ENCODE data around the gene DPY19L1.
"Not testable (repeated sequence)": the region's sequence is repeated elsewhere in the genome, so short reads cannot be mapped to it uniquely, and the experiment has no call there.

DPY19L1 gene

GRCh38 chr7:35035511-35035961 is 1.7 kb downstream of the DPY19L1 start:
- DNase-seq (ENCODE audit: low read depth in 2 of 2) = no peak

GRCh38 chr7:35032166-35032565 is 5.1 kb downstream of the DPY19L1 start:
- no peak for DNase-seq (ENCODE audit: low read depth in 2 of 2)

- no peak for DNase-seq (ENCODE audit: low read depth in 2 of 2)
Observed at GRCh38 chr7:35030848-35031247, 6.4 kb downstream of the DPY19L1 start.

- DNase-seq (ENCODE audit: low read depth in 2 of 2) = no peak
Observed at GRCh38 chr7:35029311-35029710, 8.0 kb downstream of the DPY19L1 start.

- no peak for DNase-seq (ENCODE audit: low read depth in 2 of 2)
Observed at GRCh38 chr7:35026150-35026549, 11.1 kb downstream of the DPY19L1 start.

- no peak for DNase-seq (ENCODE audit: low read depth in 2 of 2)
Observed at GRCh38 chr7:35025369-35025870, 11.9 kb downstream of the DPY19L1 start.

GRCh38 chr7:35024298-35024697 is 13.0 kb downstream of the DPY19L1 start:
- no peak for DNase-seq (ENCODE audit: low read depth in 2 of 2)

- DNase-seq (ENCODE audit: low read depth in 2 of 2) = no peak
Observed at GRCh38 chr7:35022725-35023124, 14.6 kb downstream of the DPY19L1 start.

- DNase-seq (ENCODE audit: low read depth in 2 of 2) = no peak
Observed at GRCh38 chr7:35021445-35021844, 15.8 kb downstream of the DPY19L1 start.

- no peak for DNase-seq (ENCODE audit: low read depth in 2 of 2)
Observed at GRCh38 chr7:35019801-35020200, 17.5 kb downstream of the DPY19L1 start.

GRCh38 chr7:35019179-35019729 is 18.0 kb downstream of the DPY19L1 start:
- no peak for DNase-seq (ENCODE audit: low read depth in 2 of 2)

GRCh38 chr7:35015346-35015859 is 21.9 kb downstream of the DPY19L1 start:
- no peak for DNase-seq (ENCODE audit: low read depth in 2 of 2)

GRCh38 chr7:35012160-35012559 is 25.1 kb downstream of the DPY19L1 start:
- no peak for DNase-seq (ENCODE audit: low read depth in 2 of 2)

GRCh38 chr7:35011085-35011484 is 26.2 kb downstream of the DPY19L1 start:
- DNase-seq (ENCODE audit: low read depth in 2 of 2) = no peak

GRCh38 chr7:35007768-35008167 is 29.5 kb downstream of the DPY19L1 start:
- DNase-seq (ENCODE audit: low read depth in 2 of 2) = no peak

- no peak for DNase-seq (ENCODE audit: low read depth in 2 of 2)
Observed at GRCh38 chr7:35004531-35005095, 32.7 kb downstream of the DPY19L1 start.

GRCh38 chr7:35003679-35004303 is 33.5 kb downstream of the DPY19L1 start:
- DNase-seq (ENCODE audit: low read depth in 2 of 2) = no peak

GRCh38 chr7:35003177-35003650 is 34.1 kb downstream of the DPY19L1 start:
- not testable (repeated sequence) for DNase-seq (ENCODE audit: low read depth in 2 of 2)

- DNase-seq (ENCODE audit: low read depth in 2 of 2) = not testable (repeated sequence)
Observed at GRCh38 chr7:34998335-34998734, 39.0 kb downstream of the DPY19L1 start.

GRCh38 chr7:34996423-34997090 is 40.7 kb downstream of the DPY19L1 start:
- DNase-seq (ENCODE audit: low read depth in 2 of 2) = not testable (repeated sequence)

- DNase-seq (ENCODE audit: low read depth in 2 of 2) = no peak
Observed at GRCh38 chr7:34995757-34996156, 41.5 kb downstream of the DPY19L1 start.
